ENCODE results near the gene PILRB.
"Not testable (repeated sequence)": the region's sequence is repeated elsewhere in the genome, so short reads cannot be mapped to it uniquely, and the experiment has no call there.

Gene PILRB

GRCh38 chr7:100356416-100357068 lies 1.4 kb upstream of the PILRB start:
- no peak for FAIRE-seq

DNA sequence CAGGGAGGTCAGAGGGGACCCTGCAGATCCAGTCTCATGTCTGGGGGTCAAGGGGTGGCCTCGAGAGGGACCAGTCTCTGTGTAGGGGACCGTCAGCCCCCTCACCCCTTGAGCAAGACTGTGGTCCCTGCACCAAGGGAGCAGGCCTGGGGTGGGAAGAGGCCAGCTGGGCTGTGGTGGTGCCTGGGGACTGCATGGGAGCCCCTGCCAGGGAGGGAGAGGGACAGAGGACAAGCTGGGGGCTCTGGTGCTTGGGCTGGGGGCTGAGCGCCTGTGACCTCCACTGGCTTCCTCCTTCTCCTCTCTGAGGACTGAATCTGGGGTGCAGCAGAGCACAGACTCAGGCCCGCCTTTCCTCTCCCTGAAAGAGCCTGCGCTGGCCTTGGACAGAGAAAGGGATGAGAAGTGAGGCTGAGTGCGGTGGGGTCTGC lies 771 bp upstream of the PILRB start:
- no peak for FAIRE-seq

- no peak for FAIRE-seq
Measured at GRCh38 chr7:100358857-100359212, 918 bp downstream of the PILRB start.

DNA sequence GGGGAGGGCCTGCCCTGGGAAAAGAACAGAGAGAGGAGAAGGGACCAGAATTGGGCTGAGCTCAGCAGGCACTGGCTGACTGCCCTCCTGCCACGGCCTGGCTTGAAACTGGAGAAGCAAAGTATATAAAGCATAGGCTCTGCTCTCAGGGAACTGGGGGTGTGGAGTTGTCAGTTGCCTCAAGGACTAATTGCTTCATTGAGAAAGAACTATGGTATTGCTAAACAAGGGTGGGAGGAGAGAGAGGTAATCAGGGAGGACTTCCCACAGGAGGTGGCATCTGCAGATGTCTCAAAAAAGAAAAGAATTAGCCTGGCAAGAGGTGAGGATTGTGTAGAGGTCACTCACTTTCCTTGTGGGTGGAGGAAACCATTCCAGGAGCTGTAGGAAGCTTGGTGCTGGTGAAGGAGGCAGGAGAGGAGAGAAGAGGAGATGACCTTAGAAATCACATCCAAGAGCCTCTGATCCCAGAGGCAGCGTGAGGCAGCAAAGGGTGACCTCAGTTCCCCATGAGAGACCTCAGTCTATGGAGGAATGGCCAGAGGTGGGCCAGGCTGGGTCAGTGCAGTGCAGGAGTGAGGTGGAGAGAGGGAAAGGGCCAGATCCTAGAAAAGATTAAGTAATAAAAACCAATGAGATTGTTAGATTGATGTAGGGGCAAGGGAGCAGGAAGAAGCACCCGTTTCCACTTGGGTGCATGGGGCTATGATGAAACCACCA lies 2.4 kb downstream of the PILRB start:
- no peak for FAIRE-seq

- no peak for FAIRE-seq
Measured at GRCh38 chr7:100363098-100363497, 5.2 kb downstream of the PILRB start.

- FAIRE-seq = not testable (repeated sequence)
Measured at GRCh38 chr7:100363797-100364196, 5.9 kb downstream of the PILRB start.

DNA sequence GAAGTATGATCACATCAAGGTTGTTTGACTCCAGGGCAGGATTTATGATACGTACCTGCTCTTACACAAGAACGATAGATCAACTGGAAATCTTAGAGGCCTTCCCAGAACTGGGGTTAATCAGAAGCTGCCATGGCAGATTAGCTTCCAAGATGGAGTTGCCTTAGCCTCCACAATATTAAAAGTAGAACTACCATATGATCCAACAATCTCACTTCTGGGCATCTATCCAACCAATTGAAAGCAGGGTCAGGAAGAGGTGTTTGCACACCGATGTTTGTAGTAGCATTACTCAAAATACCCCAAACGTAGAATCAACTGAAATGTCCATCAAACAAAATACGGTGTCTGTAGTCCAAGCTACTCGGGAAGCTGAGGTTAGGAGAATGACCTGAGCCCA lies 6.6 kb downstream of the PILRB start:
- no peak for FAIRE-seq

DNA sequence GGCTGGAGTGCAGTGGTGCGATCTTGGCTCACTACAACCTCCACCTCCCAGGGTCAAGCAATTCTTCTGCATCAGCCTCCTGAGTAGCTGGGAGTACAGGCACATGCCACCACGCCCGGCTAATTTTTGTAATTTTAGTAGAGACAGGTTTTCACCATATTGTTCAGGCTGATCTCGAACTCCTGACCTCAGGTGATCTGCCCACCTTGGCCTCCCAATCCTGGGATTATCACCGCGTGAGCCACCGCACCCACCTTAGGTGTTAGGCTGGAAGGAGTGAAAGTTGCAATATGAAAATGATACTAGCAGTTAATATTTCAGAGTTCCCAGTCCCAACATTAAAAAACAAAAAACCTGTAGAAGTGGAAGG lies 8.1 kb downstream of the PILRB start:
- not testable (repeated sequence) for FAIRE-seq

DNA sequence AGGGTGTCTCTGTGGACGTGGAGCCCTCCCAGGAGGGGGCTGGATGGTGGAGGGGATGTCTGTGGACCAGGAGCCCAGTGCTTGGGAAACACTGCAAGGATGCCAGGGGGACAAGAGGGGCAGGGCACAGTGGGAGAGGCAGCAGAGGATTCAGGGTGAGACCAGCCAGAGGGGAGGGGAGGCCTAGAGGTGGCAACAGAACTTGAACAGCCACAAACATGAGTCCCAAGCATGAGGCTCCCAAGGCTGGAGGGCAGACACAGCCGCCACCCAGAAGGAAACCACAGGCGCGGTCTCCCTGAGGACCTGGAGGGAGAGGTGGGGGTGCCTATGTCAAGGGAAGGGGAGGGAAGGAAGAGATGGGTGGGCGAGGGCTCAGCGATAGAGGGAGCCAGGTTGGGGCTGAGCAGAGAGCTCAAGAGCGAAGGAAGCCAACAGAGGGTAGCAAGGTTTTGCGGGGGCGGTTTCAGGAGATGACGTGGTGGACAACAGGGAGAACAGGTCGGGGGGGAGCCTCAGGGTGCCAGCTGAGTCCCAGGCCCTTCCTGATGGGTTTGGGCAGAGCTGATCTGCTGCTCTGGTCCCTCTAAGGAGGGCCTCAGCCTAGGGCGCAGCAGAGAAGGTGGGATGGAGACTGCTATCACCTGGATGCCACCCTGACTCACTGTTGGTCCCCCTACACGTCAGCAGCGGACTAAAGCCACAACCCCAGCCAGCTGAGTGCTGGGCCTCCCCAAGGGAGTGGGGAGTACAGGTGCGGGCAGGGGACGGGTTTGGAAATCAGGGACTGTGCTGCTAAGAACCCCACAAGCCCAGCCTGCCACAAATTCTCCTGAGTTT lies 8.7 kb downstream of the PILRB start:
- FAIRE-seq = no peak

- FAIRE-seq = no peak
Measured at GRCh38 chr7:100367251-100367620, 9.3 kb downstream of the PILRB start.

DNA sequence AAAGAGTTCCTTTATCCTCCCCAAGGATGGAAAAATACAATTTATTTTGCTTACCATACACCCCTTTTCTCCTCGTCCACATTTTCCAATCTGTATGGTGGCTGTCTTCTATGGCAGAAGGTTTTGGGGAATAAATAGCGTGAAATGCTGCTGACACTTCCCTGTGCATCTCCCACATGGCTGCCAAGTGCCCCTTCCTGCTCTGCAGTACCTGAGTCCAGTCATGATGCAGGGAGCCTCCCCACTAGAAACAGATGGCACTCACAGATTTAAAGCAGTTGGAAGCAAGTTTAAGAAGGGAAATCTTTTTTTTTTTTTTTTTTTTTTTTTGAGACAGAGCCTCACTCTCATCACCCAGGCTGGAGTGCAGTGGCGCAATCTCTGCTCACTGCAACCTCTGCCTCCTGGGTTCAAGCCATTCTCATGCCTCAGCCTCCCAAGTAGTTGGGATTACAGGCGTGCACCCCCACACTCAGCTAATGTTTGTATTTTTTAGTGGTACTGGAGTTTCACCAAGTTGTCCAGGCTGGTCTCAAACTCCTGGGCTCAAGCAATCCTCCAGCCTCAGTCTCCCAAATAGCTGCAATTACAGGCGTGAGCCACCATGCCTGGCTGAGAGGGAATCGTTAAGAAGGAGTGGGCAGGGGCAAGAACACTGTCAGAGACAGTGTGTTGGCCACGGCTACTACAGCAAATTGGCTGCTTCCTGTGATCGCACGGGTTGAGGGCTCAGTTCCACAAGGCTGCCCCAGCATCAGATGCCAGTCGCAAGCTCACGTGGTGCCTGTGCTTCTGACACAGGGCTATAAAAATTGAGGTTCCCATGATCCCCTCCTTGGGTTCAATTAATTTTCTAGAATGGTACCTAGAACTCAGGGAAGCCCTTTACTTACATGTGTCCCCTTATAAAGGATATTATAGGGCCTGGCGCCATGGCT lies 10.0 kb downstream of the PILRB start:
- no peak for FAIRE-seq

- FAIRE-seq = no peak
Measured at GRCh38 chr7:100369105-100369504, 11.2 kb downstream of the PILRB start.

DNA sequence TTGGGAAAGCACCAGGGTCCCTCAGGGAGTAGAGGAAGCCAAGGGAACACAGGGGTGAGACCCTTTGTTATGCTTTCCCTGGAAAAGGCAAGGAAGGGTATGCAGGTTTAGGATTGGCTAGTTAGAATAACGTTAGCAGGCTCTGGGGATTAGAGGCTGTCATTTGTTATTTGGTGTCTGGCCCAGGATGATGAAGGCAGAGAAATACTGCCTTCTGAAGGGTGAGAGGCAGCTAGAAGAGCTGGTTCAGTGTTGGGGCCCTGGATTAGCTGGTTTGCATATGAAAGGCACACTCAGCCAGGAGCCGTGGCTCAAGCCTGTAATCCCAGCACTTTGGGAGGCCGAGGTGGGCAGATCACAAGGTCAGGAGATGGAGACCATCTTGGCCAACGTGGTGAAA lies 12.4 kb downstream of the PILRB start:
- FAIRE-seq = no peak

DNA sequence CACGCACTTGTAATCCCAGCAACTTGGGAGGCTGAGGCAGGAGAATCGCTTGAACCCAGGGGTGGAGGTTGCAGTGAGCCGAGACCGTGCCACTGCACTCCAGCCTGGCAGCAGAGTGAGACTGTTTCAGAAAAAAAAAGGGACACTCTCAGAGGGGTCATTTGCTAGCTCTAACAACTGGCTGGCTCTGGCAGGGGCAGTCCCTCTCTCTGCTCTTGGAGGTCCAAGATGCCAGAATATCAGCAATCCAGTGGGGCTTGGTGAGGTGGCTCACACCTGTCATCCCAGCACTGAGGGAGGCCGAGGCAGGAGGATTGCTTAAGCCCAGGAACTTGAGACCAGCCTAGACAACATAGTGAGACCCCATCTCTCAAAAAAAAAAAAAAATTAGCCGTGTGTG lies 12.8 kb downstream of the PILRB start:
- no peak for FAIRE-seq

DNA sequence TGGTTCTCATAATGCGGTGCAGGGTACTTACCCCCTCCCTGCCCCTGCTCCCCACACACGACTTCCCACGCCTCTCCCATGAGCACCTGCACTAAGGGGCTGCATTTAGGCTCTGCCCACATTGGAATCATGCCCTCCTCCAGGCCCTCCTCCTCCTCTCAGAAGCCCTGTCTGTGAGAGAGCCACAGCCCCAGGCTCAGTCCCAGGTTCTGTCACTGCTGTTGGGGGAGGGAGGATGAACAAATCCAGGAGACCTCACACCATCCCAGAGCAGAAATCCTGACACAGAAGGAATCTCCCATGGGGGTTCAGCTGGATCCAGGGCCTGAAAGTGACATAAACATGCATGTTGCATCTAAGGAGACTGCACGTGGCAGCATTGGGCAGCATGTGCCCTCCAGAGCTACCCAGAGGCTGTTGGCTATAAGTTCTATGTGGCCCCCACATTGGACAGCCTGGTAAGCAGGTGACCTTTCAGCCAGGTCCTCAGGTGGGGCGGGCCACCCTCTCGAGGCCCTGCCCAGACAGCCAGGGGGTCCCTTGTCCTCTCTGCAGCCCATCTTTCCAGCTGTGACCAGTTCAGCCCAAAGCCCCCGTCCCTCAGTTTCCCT lies 13.7 kb downstream of the PILRB start:
- no peak for FAIRE-seq

- no peak for FAIRE-seq
Measured at GRCh38 chr7:100372256-100372655, 14.3 kb downstream of the PILRB start.

GRCh38 chr7:100372694-100373093 lies 14.8 kb downstream of the PILRB start:
- no peak for FAIRE-seq

DNA sequence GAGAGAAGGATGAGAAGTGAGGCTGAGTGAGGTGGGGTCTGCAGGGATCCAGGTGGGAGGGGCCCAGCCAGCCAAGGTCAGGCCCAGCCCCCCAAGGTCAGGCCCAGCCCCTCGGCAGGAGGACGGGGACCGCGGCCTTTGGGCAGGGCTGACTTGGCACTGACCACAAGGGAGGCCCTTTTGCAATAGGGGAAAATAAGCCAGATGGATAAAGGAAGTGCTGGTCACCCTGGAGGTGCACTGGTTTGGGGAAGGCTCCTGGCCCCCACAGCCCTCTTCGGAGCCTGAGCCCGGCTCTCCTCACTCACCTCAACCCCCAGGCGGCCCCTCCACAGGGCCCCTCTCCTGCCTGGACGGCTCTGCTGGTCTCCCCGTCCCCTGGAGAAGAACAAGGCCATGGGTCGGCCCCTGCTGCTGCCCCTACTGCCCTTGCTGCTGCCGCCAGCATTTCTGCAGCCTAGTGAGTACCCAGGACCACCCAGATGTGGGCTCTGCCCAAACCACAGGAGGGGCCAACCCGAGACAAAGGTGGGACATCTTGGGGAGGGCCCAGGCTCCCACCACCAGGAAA lies 15.4 kb downstream of the PILRB start, which contains the start of gene PILRA:
TSS of gene PILRA (plus strand) at position 227 of the 571 bp plus-strand sequence. CDS start at position 397, 170 bp downstream.
- FAIRE-seq = no peak

DNA sequence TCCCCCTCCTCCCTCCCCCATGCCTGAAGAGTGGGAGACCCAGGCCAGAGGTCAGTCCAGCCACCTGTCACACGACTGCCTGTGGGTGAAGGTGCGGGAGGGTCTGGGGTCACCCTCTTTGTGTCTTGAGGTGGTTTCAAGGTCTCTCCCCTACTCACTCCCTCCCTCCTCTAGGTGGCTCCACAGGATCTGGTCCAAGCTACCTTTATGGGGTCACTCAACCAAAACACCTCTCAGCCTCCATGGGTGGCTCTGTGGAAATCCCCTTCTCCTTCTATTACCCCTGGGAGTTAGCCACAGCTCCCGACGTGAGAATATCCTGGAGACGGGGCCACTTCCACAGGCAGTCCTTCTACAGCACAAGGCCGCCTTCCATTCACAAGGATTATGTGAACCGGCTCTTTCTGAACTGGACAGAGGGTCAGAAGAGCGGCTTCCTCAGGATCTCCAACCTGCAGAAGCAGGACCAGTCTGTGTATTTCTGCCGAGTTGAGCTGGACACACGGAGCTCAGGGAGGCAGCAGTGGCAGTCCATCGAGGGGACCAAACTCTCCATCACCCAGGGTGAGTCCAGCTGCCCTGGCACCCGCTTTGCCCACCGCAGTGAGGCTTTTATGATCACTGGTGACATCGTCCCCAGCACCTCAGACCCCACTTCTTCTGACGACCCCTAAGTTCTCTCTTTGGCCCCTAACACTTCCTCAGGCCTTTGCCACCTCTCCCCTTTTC lies 16.1 kb downstream of the PILRB start:
- FAIRE-seq = not testable (repeated sequence)

GRCh38 chr7:100374601-100375000 lies 16.7 kb downstream of the PILRB start:
- no peak for FAIRE-seq

DNA sequence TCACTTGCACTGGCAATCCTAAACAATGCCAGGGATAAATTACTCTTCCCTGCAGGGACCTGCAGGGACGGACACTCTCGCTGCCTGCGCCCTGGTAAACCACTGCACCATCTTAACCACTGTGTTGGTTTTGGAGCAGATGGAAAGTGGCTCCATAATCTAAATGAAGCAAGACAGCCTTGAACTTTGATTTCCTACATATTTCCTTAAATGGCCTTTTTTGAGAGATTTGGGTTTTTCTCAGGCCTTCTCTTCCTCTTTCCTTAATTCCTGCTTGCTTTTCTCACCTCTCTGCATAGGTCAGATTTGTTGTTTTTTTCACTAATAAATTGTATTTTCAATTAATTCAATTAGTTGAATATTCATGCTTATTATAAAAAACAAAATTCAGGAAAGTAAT lies 18.1 kb downstream of the PILRB start:
- FAIRE-seq = no peak
